Right lobe of liver (tissue), 4 donors: ENCODE measurements around the gene SLC35B2.

ENCODE experiments used
- POLR2A ChIP-seq: fragments of 450-650 bp; IDR thresholded peaks from one replicate; pipeline ENCODE4 v1.6.1; 2017; ENCODE audit warnings: antibody characterized with exemption, mild to moderate bottlenecking
- TF ChIP-seq, protein P1 (sequence below), 4 donors: fragments of 200-600 bp in 3 of 4; fragments of 450-650 bp in 1 of 4; IDR thresholded peaks; one replicate each; pipeline versions ENCODE4 v1.5.1 to v1.8.0; 2016 to 2022; ENCODE audit warnings: antibody characterized with exemption in 4 of 4, mild to moderate bottlenecking in 2 of 4
- donor health status: DM: no; HTN: no; CAD: no.
- donor health status: DM: no; HTN: no; CAD: no.
- donor health status: DM: no; HTN: yes; CAD: no.

DNA sequence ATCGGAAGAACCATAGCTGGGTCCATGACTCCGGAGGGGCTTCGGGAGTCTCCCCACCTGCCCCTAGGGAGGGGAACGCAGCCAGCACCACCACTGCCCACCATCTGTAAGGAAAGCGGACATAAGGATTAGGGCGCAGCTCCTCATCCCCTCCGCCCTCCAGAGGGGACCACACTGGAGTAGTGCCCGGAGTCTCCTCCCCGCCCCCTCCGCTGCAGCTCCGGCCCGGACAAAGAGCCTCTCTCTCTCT is 628 bp downstream of the SLC35B2 start:
- TF ChIP-seq, protein P1, sequence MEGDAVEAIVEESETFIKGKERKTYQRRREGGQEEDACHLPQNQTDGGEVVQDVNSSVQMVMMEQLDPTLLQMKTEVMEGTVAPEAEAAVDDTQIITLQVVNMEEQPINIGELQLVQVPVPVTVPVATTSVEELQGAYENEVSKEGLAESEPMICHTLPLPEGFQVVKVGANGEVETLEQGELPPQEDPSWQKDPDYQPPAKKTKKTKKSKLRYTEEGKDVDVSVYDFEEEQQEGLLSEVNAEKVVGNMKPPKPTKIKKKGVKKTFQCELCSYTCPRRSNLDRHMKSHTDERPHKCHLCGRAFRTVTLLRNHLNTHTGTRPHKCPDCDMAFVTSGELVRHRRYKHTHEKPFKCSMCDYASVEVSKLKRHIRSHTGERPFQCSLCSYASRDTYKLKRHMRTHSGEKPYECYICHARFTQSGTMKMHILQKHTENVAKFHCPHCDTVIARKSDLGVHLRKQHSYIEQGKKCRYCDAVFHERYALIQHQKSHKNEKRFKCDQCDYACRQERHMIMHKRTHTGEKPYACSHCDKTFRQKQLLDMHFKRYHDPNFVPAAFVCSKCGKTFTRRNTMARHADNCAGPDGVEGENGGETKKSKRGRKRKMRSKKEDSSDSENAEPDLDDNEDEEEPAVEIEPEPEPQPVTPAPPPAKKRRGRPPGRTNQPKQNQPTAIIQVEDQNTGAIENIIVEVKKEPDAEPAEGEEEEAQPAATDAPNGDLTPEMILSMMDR (IDR thresholded peaks at IDR 0.05), result no peak
- no peak for TF ChIP-seq POLR2A
